SU-DHL-6 (cell line): ENCODE measurements around the gene AADAT.

Source experiments
- CTCF ChIP-seq: fragments of 200-600 bp; sonication (generic); IDR thresholded peaks from one replicate; pipeline ENCODE4 v1.5.1; 2017; ENCODE audit warnings: antibody characterized with exemption, mild to moderate bottlenecking, low read length, moderate library complexity; ENCODE audit not compliant: insufficient read depth, poor library complexity, severe bottlenecking
- EZH2phosphoT487 ChIP-seq: fragments of 200-600 bp; sonication (generic), shearing (Covaris generic); conservative IDR thresholded peaks from 2 replicates; pipeline ENCODE4 v1.6.1; 2018; ENCODE audit warnings: mild to moderate bottlenecking, antibody characterized with exemption, low read length, moderate library complexity, mixed read lengths

GRCh38 chr4:170138580-170139194 lies 48.9 kb upstream of the AADAT start:
- TF ChIP-seq CTCF = peak; percentile 46
- no peak for TF ChIP-seq EZH2phosphoT487
